H54 (cell line): ENCODE results near the gene GSPT2.
"Not testable (repeated sequence)": the region's sequence is repeated elsewhere in the genome, so short reads cannot be mapped to it uniquely, and the experiment has no call there.

Experiments used
- DNase-seq: peaks from one replicate; pipeline ENCODE4 v3.0.0; 2011; ENCODE audit warnings: low spot score, mixed read lengths; ENCODE audit not compliant: insufficient read length
- FAIRE-seq: peaks from 3 replicates; lab custom pipeline; 2011; peaks lifted over from hg19 to GRCh38; lab: Jason Lieb, UNC
- POLR2A ChIP-seq: IDR thresholded peaks from 2 replicates; pipeline ENCODE4 v1.6.1; 2011; ENCODE audit warnings: low read depth, mild to moderate bottlenecking, low read length

The GSPT2 gene

GRCh38 chrX:51743179-51743957, at the start of gene GSPT2:
TSS of gene GSPT2 (plus strand) at chrX:51743442. CDS start at chrX:51743627, 185 bp downstream.
- TF ChIP-seq POLR2A: peak; percentile 90
- no peak for FAIRE-seq
- DNase-seq: peak; percentile 15

DNA sequence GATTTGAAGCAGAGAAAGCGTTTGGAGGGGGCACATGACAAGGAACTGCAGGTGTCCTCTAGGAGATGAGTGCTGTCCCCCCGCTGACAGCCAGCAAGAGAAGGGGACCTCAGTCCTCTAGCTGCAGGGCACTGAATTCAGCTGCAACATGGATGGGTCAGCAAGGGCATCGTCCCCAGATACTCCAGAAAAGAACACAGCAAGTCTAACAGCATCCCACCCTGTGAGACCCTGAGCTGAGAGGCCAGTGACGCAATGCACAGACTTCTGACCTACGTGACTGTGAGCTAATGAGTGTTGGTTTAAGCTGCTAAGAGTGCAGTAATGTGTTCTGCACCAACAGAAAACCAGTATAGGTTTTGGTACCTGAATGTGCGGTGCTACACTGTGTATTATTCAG, 49.0 kb upstream of the GSPT2 start:
- FAIRE-seq: no peak
- TF ChIP-seq POLR2A: no peak
- no peak for DNase-seq

DNA sequence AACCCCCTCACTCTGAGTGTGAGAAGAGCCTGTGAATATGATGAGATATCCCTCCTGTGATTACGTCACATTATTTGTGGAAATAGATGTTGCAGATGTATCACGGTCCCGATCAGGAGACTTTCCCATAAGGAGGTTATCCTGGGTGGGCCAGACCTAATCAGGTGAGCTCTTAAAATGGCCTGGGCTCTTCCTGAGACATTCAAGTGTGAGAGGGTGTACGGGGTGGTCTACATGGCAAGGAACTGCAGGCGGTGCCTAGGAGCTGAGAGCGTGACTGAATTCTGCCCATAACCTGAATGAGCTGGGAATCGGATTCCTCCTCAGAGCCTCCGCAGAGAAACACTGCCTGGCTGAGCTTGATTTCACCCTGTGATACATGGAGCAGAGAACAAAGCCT, 45.8 kb upstream of the GSPT2 start:
- DNase-seq: no peak
- no peak for TF ChIP-seq POLR2A
- no peak for FAIRE-seq

GRCh38 chrX:51710277-51711164, 32.7 kb upstream of the GSPT2 start, which contains the start of gene CENPVL1:
TSS of gene CENPVL1 (plus strand) at chrX:51710512. CDS start at chrX:51710512, 0 bp downstream.
- FAIRE-seq, DNase-seq: not testable (repeated sequence)

DNA sequence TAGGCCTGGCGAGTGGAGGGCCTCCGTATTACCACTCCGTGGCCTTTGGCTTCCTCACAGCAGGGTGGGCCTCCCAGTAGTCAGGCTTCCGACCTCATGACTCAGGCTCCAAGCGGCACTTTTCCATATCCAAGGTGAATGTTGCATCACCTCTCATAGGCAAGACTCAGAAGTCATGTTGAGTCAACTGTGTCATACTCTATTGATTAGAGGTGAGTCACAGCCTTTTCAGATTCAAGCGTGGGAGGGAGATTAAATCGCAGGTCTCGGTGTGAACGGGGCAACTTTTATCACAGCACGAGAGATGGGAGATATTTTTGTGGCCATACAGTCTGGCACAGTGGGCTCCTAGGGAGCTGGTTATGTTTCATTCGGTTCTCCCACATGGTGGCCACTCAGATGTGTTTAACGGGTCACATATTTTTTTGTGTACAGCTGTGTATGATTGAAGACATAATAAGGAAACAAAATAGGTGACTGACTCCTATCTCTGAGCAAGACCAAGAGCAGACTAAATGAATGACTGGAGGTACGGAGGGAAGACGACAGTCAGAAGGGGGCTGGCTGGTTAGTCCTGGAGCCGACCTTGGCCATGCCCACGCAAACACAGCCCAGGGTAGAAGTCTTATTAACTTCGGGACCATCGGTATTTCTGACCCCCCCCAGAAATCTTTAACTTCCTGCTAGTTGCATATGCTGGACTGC, 30.1 kb upstream of the GSPT2 start:
- not testable (repeated sequence) for DNase-seq, FAIRE-seq

- TF ChIP-seq POLR2A: no peak
- FAIRE-seq (no peak), DNase-seq (no peak)
Measured at GRCh38 chrX:51728202-51728601, 15.0 kb upstream of the GSPT2 start.

- no peak for DNase-seq
- FAIRE-seq: no peak
- no peak for TF ChIP-seq POLR2A
Measured at GRCh38 chrX:51737091-51737490, 6.2 kb upstream of the GSPT2 start.

DNA sequence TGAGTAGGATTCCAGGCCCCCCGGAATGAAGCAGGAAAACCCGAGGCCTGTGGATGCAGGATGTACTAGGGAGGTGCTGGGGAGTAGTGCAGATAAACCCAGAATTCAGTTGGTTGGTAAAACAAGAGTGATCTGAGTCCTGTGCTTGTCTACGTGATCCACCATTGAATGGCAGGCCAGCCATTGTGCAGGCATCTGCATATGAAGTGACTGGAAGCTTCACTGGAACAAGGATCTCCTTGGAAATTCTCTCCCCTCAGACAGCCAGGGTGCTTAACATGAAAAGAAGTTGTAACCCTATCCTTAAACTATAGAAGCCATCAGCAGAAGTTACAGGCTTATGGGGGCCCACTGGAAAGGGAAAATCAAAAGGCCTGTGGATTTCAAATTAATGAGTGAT, 656 bp upstream of the GSPT2 start:
- DNase-seq (no peak), FAIRE-seq (no peak)
- TF ChIP-seq POLR2A: no peak

DNA sequence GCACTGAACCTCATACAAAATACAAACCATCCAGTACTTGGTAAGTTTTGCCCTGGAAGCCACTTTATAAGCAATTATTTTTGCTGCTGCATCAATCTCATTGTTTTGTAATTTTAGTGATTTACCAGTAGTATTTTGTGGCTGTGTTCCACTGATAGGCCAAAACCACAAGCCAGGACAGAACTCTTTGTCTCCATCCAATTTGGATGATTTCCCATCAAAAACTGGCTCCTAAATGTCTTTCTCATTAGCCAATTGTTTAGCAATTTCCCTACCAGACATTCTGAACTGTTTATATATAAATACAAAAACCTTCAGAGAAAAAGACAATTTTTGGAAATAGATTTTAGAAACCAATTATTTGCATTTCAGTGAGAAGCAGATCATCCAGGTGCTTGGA, 4.4 kb downstream of the GSPT2 start:
- no peak for TF ChIP-seq POLR2A
- FAIRE-seq (no peak), DNase-seq (no peak)

DNA sequence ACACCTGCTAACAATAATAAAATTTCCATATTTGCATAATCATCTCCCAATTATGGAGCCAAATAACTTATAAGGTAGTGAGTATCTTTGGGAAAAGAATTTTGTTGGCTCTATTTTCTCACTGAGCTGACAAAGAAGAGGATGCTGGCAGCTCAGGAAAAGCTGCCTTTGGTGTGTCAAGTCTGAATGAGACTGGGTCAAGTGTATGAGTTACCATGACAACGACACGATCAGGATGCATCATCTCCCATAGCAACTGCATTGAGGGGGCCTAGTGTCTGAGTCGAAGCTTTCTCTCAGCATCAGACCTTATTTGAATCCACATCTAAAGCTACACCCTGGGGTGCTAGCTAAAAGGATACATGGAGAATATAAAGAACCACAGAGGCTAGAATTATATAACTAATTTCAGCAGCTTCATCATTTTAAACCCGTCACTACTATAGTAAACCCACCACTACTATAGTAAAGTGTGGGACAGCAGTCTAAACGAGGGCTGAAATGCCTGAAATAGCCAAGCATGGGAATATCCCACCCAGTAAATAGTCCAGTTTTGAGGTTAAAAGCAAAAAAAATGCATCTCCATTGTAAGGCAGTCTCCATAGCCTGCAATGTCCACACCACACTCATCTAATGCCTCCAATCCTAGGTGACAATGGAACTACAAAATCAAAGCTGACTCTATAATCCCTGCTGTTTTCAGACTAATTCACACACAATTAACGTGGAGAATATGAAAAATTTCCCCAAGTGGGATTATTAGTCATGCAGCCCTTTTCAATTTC, 16.0 kb downstream of the GSPT2 start:
- no peak for TF ChIP-seq POLR2A
- FAIRE-seq: no peak
- no peak for DNase-seq

GRCh38 chrX:51760657-51761056, 17.4 kb downstream of the GSPT2 start:
- DNase-seq (no peak), FAIRE-seq (no peak)
- no peak for TF ChIP-seq POLR2A

DNA sequence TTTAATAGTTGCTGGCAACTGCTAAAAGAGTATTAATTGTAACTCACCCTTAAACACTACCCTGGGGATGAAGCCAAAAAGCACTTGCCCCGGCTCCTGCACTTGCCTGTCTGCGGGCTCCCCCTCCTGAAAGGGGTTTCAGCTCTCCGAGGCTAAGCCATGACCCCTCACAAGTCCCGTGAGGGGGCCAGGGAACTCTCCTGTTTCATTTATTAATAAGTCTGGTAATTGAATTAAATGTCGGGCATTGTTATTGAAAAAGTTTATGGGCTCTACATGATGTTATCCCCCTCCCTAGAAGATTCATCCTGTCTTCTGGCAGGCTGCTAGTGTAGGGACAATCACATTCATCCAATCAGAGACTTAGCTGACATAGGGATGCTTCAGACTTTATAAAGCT, 23.3 kb downstream of the GSPT2 start:
- no peak for TF ChIP-seq POLR2A
- no peak for FAIRE-seq
- DNase-seq: no peak

DNA sequence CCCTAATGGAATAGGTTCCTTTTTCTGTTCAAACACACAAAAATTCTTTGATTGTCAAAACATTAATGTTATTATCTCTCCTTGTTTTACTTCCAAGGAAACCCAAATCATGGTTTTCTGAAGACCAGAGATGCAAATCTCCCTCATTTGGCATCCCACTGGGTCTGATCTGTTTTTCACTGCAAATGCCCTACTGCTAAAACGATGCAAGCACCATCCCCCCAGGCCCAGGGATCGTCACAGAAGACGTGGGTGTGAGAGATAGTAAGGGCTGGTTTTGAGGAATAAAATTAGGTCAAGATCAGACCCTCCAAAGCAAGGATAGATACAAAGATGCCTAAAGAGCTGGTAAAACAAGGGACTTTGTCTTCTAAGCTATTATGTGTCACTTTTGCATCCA, 33.6 kb downstream of the GSPT2 start:
- DNase-seq: no peak
- FAIRE-seq: no peak
- TF ChIP-seq POLR2A: no peak
